Measurements from ENCODE around the gene MACROH2A1. TPM values are rescaled to one million over a fixed set of nuclear protein-coding genes. Genes with fewer than 3 reads are reported as not detected.
A peak's percentile ranks its signal among the peaks of the same experiment; 100 is the strongest.

Gene MACROH2A1
- polyA plus RNA-seq, 1 experiment: 129 TPM

DNA sequence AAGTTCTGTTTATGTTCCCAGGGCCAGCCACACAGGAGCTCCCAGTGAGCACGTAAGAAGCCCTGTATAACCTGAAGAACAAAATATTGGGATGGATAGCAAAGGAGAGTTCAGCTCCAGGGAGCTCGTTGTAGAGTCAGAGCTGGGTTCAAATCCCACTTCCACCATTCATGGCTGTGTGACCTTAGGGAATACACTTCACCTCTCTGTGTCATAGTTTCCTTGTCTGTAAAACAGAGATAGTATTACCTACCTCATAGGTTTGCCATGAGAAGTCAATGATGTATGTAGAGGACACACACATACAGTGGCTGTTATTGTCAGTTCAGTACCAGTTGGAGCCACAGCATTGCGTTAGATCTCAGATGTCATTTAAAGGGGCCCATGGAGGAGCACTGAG is 67.4 kb downstream of the MACROH2A1 start:
- H3K27me3 ChIP-seq (ENCODE audit: control insufficient read depth, insufficient read depth, low read length): no peaks in the 10 kb centered on the region
- TF ChIP-seq, protein P1, sequence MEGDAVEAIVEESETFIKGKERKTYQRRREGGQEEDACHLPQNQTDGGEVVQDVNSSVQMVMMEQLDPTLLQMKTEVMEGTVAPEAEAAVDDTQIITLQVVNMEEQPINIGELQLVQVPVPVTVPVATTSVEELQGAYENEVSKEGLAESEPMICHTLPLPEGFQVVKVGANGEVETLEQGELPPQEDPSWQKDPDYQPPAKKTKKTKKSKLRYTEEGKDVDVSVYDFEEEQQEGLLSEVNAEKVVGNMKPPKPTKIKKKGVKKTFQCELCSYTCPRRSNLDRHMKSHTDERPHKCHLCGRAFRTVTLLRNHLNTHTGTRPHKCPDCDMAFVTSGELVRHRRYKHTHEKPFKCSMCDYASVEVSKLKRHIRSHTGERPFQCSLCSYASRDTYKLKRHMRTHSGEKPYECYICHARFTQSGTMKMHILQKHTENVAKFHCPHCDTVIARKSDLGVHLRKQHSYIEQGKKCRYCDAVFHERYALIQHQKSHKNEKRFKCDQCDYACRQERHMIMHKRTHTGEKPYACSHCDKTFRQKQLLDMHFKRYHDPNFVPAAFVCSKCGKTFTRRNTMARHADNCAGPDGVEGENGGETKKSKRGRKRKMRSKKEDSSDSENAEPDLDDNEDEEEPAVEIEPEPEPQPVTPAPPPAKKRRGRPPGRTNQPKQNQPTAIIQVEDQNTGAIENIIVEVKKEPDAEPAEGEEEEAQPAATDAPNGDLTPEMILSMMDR (IDR thresholded peaks at IDR 0.05; ENCODE audit: low read depth, low read length): no peak
- ChIA-PET CTCF (interaction anchor here (0.6 to 2.7 kb wide), 11 partner anchors 12 to 425 kb away, joined by 3 to 9 read pairs (median 4); no protein-coding TSS in a partner anchor), POLR2A (no interaction called here)
- DNase-seq (ENCODE audit: low read depth, low spot score): no peak
- no peak overlapping the region for H3K4me3 ChIP-seq (ENCODE audit: low read depth, low read length)
- no peak overlapping the region for H3K27ac ChIP-seq (ENCODE audit: low read depth, low read length)
- no peaks in the 10 kb centered on the region; the same call in 1 of the 2 replicates for H3K9me3 ChIP-seq (ENCODE audit: control insufficient read depth, insufficient read depth, low read length)

DNA sequence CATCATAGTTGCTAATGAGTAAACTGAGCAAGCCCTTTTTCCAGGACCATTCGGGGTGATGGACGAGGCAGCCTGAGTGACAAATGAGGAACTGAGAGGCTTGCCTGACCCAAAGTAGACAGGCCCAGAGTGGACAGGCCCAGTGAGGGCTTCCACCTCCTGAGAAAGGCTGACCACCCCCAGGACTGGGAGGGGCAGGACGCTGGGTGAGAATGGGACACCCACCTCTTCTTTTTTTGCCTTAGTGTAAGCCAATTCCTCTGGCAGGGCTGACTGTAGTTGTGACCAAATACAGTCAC is 68.3 kb downstream of the MACROH2A1 start:
- TF ChIP-seq, protein P1 (IDR thresholded peaks at IDR 0.05; ENCODE audit: low read depth, low read length): no peak
- POLR2A ChIA-PET: no interaction called here

DNA sequence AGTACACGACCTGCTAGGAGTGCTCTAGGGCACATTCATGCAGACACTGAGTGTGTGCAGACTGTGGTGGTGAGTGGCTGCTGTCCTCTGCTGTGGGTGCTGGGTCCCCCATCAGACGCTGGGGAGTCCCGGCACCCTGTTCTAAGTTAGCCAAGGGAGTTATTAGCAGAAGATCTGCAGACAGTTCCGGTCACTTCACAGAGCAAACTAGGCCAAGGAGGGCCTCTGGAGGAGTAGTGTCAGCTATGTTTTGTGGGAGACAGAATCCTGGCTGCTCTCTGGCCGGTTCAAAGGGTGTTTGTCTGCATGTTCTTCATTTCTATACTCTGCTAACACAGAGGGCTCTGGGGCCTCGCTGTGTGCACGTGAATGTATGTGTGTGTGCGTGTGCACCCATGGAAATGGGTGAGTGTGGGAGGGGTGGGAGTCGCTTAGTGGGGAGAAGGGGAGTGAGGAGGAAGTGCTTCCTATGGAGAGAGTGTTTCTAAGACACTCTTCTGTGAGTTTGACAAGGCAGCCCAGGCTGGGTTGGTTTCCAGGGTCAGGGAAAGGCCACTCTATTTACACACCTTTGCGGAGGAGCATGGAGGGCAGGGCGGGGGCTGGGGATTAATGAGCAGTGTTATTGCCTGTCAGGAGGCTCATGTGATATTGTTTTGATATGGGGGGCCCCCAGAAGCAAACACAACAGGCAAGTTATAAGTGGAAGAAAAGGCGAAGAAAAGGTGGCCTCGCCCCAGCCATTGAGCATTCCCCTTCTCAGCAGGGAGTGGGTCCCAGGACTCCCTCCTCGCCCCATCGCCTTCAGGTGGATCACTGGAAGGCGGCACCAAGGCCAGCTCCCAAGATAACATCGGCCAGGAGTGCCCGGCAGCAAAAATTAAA is 68.9 kb downstream of the MACROH2A1 start:
- Histone ChIP-seq H3K27me3 (ENCODE audit: control insufficient read depth, insufficient read depth, low read length) (no peaks in the 10 kb centered on the region), H3K4me3 (ENCODE audit: low read depth, low read length) (no peak overlapping the region), H3K27ac (ENCODE audit: low read depth, low read length) (peak overlapping the region; percentile 11), H3K9me3 (ENCODE audit: control insufficient read depth, insufficient read depth, low read length) (no peaks in the 10 kb centered on the region; the same call in 1 of the 2 replicates)
- DNase-seq (ENCODE audit: low read depth, low spot score): no peak
- CTCF ChIA-PET: interaction anchor here (1.1 to 1.4 kb wide), 2 partner anchors 12 to 119 kb away, joined by 3 to 4 read pairs; no protein-coding TSS in a partner anchor
- TF ChIP-seq, protein P1 (IDR thresholded peaks at IDR 0.05; ENCODE audit: low read depth, low read length): no peak
- POLR2A ChIA-PET: no interaction called here

More for the DNA sequence above, 68.3 kb downstream of the MACROH2A1 start:
- no peak overlapping the region for H3K27ac ChIP-seq (ENCODE audit: low read depth, low read length)
- CTCF ChIA-PET: interaction anchor here (1.1 kb wide), 1 partner anchor 12 kb away, joined by 4 read pairs; no protein-coding TSS in a partner anchor
- no peaks in the 10 kb centered on the region; the same call in 1 of the 2 replicates for H3K9me3 ChIP-seq (ENCODE audit: control insufficient read depth, insufficient read depth, low read length)
- no peaks in the 10 kb centered on the region for H3K27me3 ChIP-seq (ENCODE audit: control insufficient read depth, insufficient read depth, low read length)
- no peak for DNase-seq (ENCODE audit: low read depth, low spot score)
- no peak overlapping the region for H3K4me3 ChIP-seq (ENCODE audit: low read depth, low read length)

DNA sequence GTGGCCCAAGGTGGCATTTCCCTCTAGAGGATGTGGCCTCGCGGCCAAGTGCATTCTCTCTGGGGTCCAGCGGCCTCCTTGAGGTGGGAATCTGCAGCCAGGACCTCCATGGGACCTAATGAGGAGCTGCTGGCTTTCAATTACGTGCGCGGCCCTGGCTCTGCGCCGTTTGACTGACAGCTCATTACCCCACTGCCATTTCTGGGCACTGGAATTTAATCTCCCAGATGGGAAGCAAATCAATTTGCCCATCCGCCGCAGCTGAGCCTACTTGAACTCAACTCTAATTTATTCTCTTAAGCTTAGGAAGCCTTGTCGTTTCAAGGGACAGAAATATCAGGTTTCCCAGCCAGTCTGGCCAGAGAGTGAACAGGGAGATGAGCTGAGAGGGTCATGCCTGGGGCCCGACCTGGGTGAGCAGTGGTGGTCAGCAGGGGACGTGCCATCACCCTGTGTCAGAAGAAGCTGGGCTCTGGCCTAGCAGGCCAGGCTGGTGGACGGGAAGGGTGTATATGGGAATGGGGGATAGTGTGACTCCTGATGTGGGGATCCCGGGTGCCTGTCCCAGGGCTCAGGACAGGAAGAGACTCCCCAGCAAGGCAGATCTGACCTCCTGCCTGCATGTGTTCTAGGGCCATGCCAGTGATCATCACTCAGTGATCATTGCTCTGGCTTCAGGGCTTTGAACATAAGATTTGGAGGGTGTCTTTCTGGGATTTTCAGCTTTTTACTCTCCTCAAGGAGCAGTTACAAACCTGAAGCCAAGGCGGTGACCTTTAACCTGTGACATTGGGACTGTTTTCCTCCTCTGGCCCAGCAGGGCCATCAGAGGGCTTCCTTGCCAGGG is 69.7 kb downstream of the MACROH2A1 start:
- Histone ChIP-seq H3K4me3 (ENCODE audit: low read depth, low read length) (no peak overlapping the region), H3K27me3 (ENCODE audit: control insufficient read depth, insufficient read depth, low read length) (no peaks in the 10 kb centered on the region), H3K9me3 (ENCODE audit: control insufficient read depth, insufficient read depth, low read length) (no peaks in the 10 kb centered on the region; the same call in 1 of the 2 replicates), H3K27ac (ENCODE audit: low read depth, low read length) (no peak overlapping the region)
- TF ChIP-seq, protein P1 (IDR thresholded peaks at IDR 0.05; ENCODE audit: low read depth, low read length): no peak
- ChIA-PET POLR2A (no interaction called here), CTCF (interaction anchor here (0.5 to 1.4 kb wide), 2 partner anchors 118 to 298 kb away, joined by 3 read pairs; no protein-coding TSS in a partner anchor)
- DNase-seq (ENCODE audit: low read depth, low spot score): no peak

All from AG04450 (cell line).